CD14-positive monocyte (primary cell): Measurements from ENCODE around the gene TENM3. TPM values are rescaled to one million over a fixed set of nuclear protein-coding genes. Genes with fewer than 3 reads are reported as not detected.

Experiments used
- DNase-seq, 3 donors: peaks; one replicate each; pipeline ENCODE4 v3.0.0-alpha.2; 2011 to 2022
- H2AFZ ChIP-seq: 2 replicates; pipeline ENCODE4 v1.6.0; 2012; ENCODE audit warnings: mild to moderate bottlenecking, low read depth, low read length, inconsistent platforms; ENCODE audit not compliant: insufficient read depth, poor library complexity, severe bottlenecking
- H3K27ac ChIP-seq, 2 donors: 1 replicate in 1 of 2; 2 replicates in 1 of 2; pipeline ENCODE4 v1.5.1; 2012 to 2013; ENCODE audit warnings: low read length in 2 of 2, control low read depth in 1 of 2, inconsistent platforms in 1 of 2, low read depth in 1 of 2, mild to moderate bottlenecking in 1 of 2
- H3K27me3 ChIP-seq, 2 donors: one replicate each; pipeline versions ENCODE4 v1.6.0 to v1.6.1; 2011 to 2013; ENCODE audit warnings: low read length in 2 of 2; ENCODE audit not compliant: control insufficient read depth in 2 of 2, insufficient read depth in 2 of 2
- H3K36me3 ChIP-seq, 2 donors: replicated peaks in 1 of 2; 1 replicate in 1 of 2; 2 replicates in 1 of 2; pipeline versions ENCODE4 v1.5.1 to v1.6.1; 2012 to 2013; ENCODE audit warnings: low read length in 2 of 2, control low read depth in 1 of 2, inconsistent platforms in 1 of 2, mild to moderate bottlenecking in 1 of 2; ENCODE audit not compliant: insufficient read depth in 2 of 2, control insufficient read depth in 1 of 2
- H3K4me1 ChIP-seq, 2 donors: 1 replicate in 1 of 2; 2 replicates in 1 of 2; pipeline versions ENCODE4 v1.5.1 to v1.6.1; 2012 to 2013; ENCODE audit warnings: low read length in 2 of 2, control low read depth in 1 of 2, inconsistent platforms in 1 of 2, mild to moderate bottlenecking in 1 of 2, moderate library complexity in 1 of 2; ENCODE audit not compliant: insufficient read depth in 2 of 2, control insufficient read depth in 1 of 2
- H3K4me2 ChIP-seq: replicated peaks from 2 replicates; pipeline ENCODE3; 2012; ENCODE audit warnings: low read length, moderate library complexity, mild to moderate bottlenecking; ENCODE audit not compliant: poor library complexity, severe bottlenecking; ENCODE audit errors: extremely low read depth
- H3K4me3 ChIP-seq, 3 experiments: fragments of 200-600 bp in 1 of 3; sonication (generic) in 1 of 3; replicated peaks in 1 of 3; 1 replicate in 2 of 3; 2 replicates in 1 of 3; pipeline ENCODE4 v1.5.1; 2011 to 2013; ENCODE audit warnings: low read length in 3 of 3, mild to moderate bottlenecking in 3 of 3, control low read depth in 2 of 3, low read depth in 2 of 3, inconsistent platforms in 1 of 3, moderate library complexity in 1 of 3
- H3K79me2 ChIP-seq: 2 replicates; pipeline ENCODE4 v1.6.0; 2012; ENCODE audit warnings: mild to moderate bottlenecking, control low read depth, inconsistent platforms, low read length, moderate library complexity; ENCODE audit not compliant: insufficient read depth
- H3K9ac ChIP-seq: 2 replicates; pipeline ENCODE4 v1.6.0; 2017; ENCODE audit warnings: low read length, mild to moderate bottlenecking; ENCODE audit not compliant: insufficient read depth, poor library complexity, severe bottlenecking
- H3K9me3 ChIP-seq, 2 donors: replicated peaks in 1 of 2; 1 replicate in 1 of 2; 2 replicates in 1 of 2; pipeline versions ENCODE4 v1.5.1 to v1.6.1; 2012 to 2013; ENCODE audit warnings: low read length in 2 of 2, control low read depth in 1 of 2; ENCODE audit not compliant: control insufficient read depth in 1 of 2, insufficient read depth in 1 of 2
- H4K20me1 ChIP-seq: 2 replicates; pipeline ENCODE4 v1.6.0; 2012; ENCODE audit warnings: mild to moderate bottlenecking, low read length, control low read depth, moderate library complexity; ENCODE audit not compliant: insufficient read depth
- H3K27ac Mint-ChIP-seq, 7 donors: one replicate each; pipeline ENCODE4 v1.8.0; 2020; ENCODE audit warnings: mild to moderate bottlenecking in 7 of 7, mixed read lengths in 7 of 7, moderate library complexity in 6 of 7, inconsistent platforms in 2 of 7
- H3K27me3 Mint-ChIP-seq, 3 donors: one replicate each; pipeline ENCODE4 v1.8.0; 2021 to 2022; ENCODE audit warnings: low read depth in 3 of 3, mild to moderate bottlenecking in 3 of 3, mixed read lengths in 3 of 3, moderate library complexity in 3 of 3, inconsistent platforms in 1 of 3
- H3K36me3 Mint-ChIP-seq, 2 donors: one replicate each; pipeline ENCODE4 v1.8.0; 2020; ENCODE audit warnings: mixed read lengths in 2 of 2, inconsistent platforms in 1 of 2, mild to moderate bottlenecking in 1 of 2
- H3K4me1 Mint-ChIP-seq: one replicate; pipeline ENCODE4 v1.8.0; 2020; ENCODE audit warnings: mild to moderate bottlenecking, mixed read lengths
- H3K4me3 Mint-ChIP-seq, 2 donors: one replicate each; pipeline ENCODE4 v1.8.0; 2020; ENCODE audit warnings: mild to moderate bottlenecking in 2 of 2, mixed read lengths in 2 of 2, moderate library complexity in 1 of 2
- H3K9me3 Mint-ChIP-seq, 7 donors: one replicate each; pipeline ENCODE4 v1.8.0; 2020 to 2022; ENCODE audit warnings: mixed read lengths in 7 of 7, mild to moderate bottlenecking in 6 of 7, moderate library complexity in 6 of 7, inconsistent platforms in 2 of 7
- CTCF ChIP-seq: fragments of 200-600 bp; IDR thresholded peaks from one replicate; pipeline ENCODE4 v1.8.0; 2022; ENCODE audit warnings: antibody characterized with exemption, mild to moderate bottlenecking
- WGBS: methylation state at CpG from one replicate; pipeline ENCODE4 v1.1.5; 2013; ENCODE audit warnings: missing lambda C conversion rate; ENCODE audit not compliant: insufficient coverage; 5-methylcytosine and 5-hydroxymethylcytosine counted together
- intact Hi-C, 2 donors: fragments of 100-400 bp; cut with micrococcal nuclease; formaldehyde crosslinking; loops; one replicate each; pipeline versions ENCODE4 v1.15.0 to v1.15.1; 2023
- polyA plus RNA-seq, 3 donors: library from polyadenylated mRNA; depleted of rRNA in 1 of 3; unstranded in 2 of 3; stranded (reverse) in 1 of 3; fragments of 300-500 nt in 2 of 3; fragments of >200 nt in 1 of 3; fragmentation: Illumina TruSeq in 2 of 3; gene quantifications; 1 replicate in 2 of 3; 2 replicates in 1 of 3; pipeline ENCODE4 v1.2.3, GENCODE V29; 2012 to 2021

TENM3 gene
- polyA plus RNA-seq, 3 donors, result not detected

- Mint-ChIP-seq H3K27me3 (peaks cover 0 to 3% (median 1%) of the 10 kb centered on the region in 3 donors), H3K36me3 (no peaks in the 10 kb centered on the region)
- WGBS, result 100% methylated on average over 1 of the region's 4 CpGs
These were observed 12.1 kb upstream of the TENM3 start for GRCh38 chr4:182231080-182231479.

DNA sequence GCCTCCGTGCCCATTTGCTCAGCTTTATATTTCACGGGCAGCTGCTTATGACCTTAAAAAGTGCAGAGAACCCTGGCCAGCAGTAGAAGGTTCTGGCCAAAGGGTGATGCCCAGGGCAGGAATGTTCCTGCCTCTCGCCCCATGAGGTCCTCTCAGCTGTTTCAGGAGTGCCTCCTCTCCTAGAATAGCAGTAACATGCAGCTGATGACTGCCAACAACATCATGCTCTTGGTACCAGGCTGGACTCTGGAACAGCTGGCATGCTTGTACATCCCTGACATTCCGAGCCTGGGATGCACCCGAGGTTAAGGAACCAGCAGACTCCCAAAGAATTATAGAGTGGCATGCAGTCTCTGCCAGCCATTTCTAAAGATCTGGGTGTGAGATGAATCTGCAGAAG is 11.7 kb upstream of the TENM3 start:
- DNase-seq, result no peak
- Histone ChIP-seq H2AFZ (no peak overlapping the region), H3K27ac (no peak overlapping the region), H3K9ac (no peak overlapping the region), H3K4me1 (no peaks in the 10 kb centered on the region), H3K27me3 (no peaks in the 10 kb centered on the region), H3K36me3 (no peaks in the 10 kb centered on the region), H3K4me3 (no peak overlapping the region), H3K4me2 (no peak overlapping the region), H3K9me3 (peaks cover 0 to 3% of the 10 kb centered on the region in 2 donors), H3K79me2 (no peaks in the 10 kb centered on the region), H4K20me1 (no peaks in the 10 kb centered on the region)
- H3K4me1 Mint-ChIP-seq, result no peaks in the 10 kb centered on the region
- no peak overlapping the region for H3K27ac Mint-ChIP-seq
- H3K36me3 Mint-ChIP-seq, result no peaks in the 10 kb centered on the region
- no peak overlapping the region for H3K4me3 Mint-ChIP-seq
- intact Hi-C loops, result no loop called here
- WGBS, result 81% methylated on average over 5 of the region's 5 CpGs
- peaks cover 0 to 8% (median 1%) of the 10 kb centered on the region in 7 donors for H3K9me3 Mint-ChIP-seq
- H3K27me3 Mint-ChIP-seq, result peaks cover 0 to 3% (median 1%) of the 10 kb centered on the region in 3 donors
- TF ChIP-seq CTCF, result no peak

More at GRCh38 chr4:182231080-182231479, 12.1 kb upstream of the TENM3 start:
- H3K27ac Mint-ChIP-seq, result no peak overlapping the region
- no peaks in the 10 kb centered on the region for H3K79me2 ChIP-seq
- H3K4me3 ChIP-seq, result no peak overlapping the region
- peaks cover 0 to 8% (median 1%) of the 10 kb centered on the region in 7 donors for H3K9me3 Mint-ChIP-seq
- no peak overlapping the region for H3K27ac ChIP-seq
- no peaks in the 10 kb centered on the region for H4K20me1 ChIP-seq
- TF ChIP-seq CTCF, result no peak
- intact Hi-C loops, result no loop called here
- H3K36me3 ChIP-seq, result no peaks in the 10 kb centered on the region
- H3K4me1 Mint-ChIP-seq, result no peaks in the 10 kb centered on the region
- peaks cover 0 to 3% of the 10 kb centered on the region in 2 donors for H3K9me3 ChIP-seq
- no peaks in the 10 kb centered on the region for H3K27me3 ChIP-seq
- no peak overlapping the region for H3K4me3 Mint-ChIP-seq
- no peak overlapping the region for H3K4me2 ChIP-seq
- no peaks in the 10 kb centered on the region for H3K4me1 ChIP-seq
- no peak overlapping the region for H2AFZ ChIP-seq
- no peak overlapping the region for H3K9ac ChIP-seq
- DNase-seq, result no peak
